ENCODE data around the gene ATP9A.

DNA sequence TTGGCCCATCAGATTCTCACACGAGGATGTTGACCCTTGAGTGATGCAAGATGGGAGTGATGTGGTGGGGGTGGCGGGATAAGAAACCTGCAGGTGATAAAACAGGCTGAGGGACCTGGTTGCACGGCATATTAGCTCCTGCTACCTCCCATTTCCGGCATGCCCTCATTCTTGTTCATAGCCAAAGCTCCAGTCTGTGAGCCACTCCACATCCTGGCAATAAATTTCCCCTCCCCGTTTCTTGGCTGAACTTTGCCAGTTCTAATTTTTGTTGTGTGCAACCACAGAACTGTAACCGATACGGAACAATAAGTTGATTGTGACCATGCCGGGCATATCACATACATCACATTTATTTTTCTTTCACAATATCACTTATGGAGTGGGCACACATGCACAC lies 184.1 kb downstream of the ATP9A start:
- TF ChIP-seq, protein P1, sequence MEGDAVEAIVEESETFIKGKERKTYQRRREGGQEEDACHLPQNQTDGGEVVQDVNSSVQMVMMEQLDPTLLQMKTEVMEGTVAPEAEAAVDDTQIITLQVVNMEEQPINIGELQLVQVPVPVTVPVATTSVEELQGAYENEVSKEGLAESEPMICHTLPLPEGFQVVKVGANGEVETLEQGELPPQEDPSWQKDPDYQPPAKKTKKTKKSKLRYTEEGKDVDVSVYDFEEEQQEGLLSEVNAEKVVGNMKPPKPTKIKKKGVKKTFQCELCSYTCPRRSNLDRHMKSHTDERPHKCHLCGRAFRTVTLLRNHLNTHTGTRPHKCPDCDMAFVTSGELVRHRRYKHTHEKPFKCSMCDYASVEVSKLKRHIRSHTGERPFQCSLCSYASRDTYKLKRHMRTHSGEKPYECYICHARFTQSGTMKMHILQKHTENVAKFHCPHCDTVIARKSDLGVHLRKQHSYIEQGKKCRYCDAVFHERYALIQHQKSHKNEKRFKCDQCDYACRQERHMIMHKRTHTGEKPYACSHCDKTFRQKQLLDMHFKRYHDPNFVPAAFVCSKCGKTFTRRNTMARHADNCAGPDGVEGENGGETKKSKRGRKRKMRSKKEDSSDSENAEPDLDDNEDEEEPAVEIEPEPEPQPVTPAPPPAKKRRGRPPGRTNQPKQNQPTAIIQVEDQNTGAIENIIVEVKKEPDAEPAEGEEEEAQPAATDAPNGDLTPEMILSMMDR (IDR thresholded peaks at IDR 0.05) = no peak
- no peak for TF ChIP-seq POLR2A (IDR thresholded peaks at IDR 0.05)
